Esophagus squamous epithelium (tissue), 4 donors: Measurements from ENCODE around the gene HSD17B7.

Source experiments
- CTCF ChIP-seq, 6 experiments: fragments of 450-650 bp in 4 of 6; fragments of 200-600 bp in 2 of 6; sonication (generic) in 2 of 6; IDR thresholded peaks; one replicate each; pipeline ENCODE4 v1.5.1; 2016 to 2019; ENCODE audit warnings: antibody characterized with exemption in 6 of 6, mild to moderate bottlenecking in 4 of 6, moderate library complexity in 4 of 6
- POLR2A ChIP-seq, 4 donors: fragments of 450-650 bp; IDR thresholded peaks; one replicate each; pipeline ENCODE4 v1.6.1; 2017; ENCODE audit warnings: antibody characterized with exemption in 4 of 4, mild to moderate bottlenecking in 4 of 4, moderate library complexity in 3 of 4

DNA sequence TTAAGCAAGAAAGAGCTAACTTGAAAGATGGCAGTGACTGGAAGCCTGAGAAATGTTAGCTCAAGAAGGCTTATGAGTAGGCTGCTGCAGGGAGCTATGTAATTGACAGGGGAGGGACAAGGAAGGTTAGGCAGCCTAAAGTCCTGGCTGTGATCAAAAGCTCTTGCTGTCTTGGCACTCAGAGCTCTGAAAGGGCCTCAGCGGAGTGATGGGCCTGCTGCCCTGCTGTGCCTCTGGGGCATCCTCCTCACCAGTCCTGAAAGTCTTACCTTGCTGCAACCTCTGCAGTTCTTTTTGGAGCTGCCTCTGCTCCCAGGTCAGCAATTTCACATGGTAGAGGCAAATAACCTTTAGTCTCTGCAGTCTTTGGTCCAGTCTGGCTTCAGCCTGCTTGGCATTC lies 68.7 kb downstream of the HSD17B7 start:
- TF ChIP-seq POLR2A (IDR thresholded peaks at IDR 0.05) (no peak), CTCF (IDR thresholded peaks at IDR 0.05) (no peak)
